Brain microvascular endothelial cell (primary cell): Measurements from ENCODE around the gene ZNF497.
A peak's percentile ranks its signal among the peaks of the same experiment; 100 is the strongest.
"Not testable (repeated sequence)": the region's sequence is repeated elsewhere in the genome, so short reads cannot be mapped to it uniquely, and the experiment has no call there.

Experiments
- DNase-seq: peaks from one replicate; pipeline ENCODE4 v3.0.0-alpha.2; 2020
- H3K27ac ChIP-seq: fragments of 250-450 bp; sonication (Bioruptor Pico); 2 replicates; pipeline ENCODE4 v1.5.1; 2020; ENCODE audit warnings: mild to moderate bottlenecking, moderate library complexity
- H3K27me3 ChIP-seq: fragments of 250-450 bp; sonication (Bioruptor Pico); replicated peaks from 2 replicates; pipeline ENCODE4 v1.5.1; 2020; ENCODE audit warnings: mild to moderate bottlenecking
- H3K36me3 ChIP-seq: fragments of 250-450 bp; sonication (Bioruptor Pico); replicated peaks from 2 replicates; pipeline ENCODE4 v1.5.1; 2020; ENCODE audit warnings: mild to moderate bottlenecking
- H3K4me3 ChIP-seq: 2 replicates; pipeline ENCODE4 v1.5.1; 2011; ENCODE audit warnings: low read depth, mild to moderate bottlenecking, control low read depth, low read length, moderate library complexity
- in situ Hi-C: cut with HindIII; loops from 2 replicates; pipeline ENCODE4 v1.10.0; 2017; ENCODE audit warnings: low sequenced_read_pairs, low pct_ligation_motif_present
- TF ChIP-seq, protein P1 (sequence below): IDR thresholded peaks from 2 replicates; pipeline ENCODE4 v1.5.1; 2011; ENCODE audit warnings: low read depth, mild to moderate bottlenecking, moderate library complexity, low read length, control low read depth, inconsistent platforms; ENCODE audit errors: missing control alignments

The ZNF497 gene

DNA sequence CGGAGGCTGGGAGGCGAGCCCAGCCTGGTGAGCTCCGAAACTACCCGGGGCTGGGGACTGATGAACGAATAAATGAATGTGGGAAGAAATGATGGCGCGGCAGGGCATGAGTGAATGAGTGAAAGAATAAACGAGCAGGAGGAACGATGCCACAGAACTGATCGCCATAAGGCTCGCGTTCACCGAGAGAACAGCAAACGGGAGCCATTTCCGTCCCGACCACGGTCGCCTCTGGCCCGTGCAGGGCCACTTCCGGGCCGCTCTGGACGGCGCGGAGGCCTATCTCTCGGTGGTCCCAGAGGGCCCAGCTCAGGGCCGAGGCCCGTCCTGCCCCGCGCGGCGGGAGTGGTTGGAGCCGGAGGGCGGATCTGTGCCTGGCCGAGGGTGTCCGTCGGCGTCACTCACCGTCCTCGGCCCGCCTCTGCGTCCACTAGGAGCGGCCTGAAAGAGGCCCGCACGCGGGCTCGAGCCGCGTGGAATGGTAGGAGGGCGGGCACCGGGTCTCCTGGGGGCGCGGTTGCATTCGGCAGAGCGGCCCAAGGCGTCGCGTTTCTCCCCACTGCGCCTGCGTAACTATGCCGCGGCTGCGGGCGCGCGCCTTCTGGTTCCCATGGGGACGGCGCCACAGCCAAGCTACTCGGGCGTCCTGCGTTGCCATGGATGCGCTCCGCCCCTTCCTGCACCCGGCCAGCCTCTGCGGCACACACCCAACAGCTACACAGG lies at the start of gene ZNF497:
Gene ZNF497 (minus strand): TSS at position 480 of the 723 bp plus-strand sequence. CDS start 5,116 bp downstream, outside the sequence.
- H3K27me3 ChIP-seq: no peaks in the 10 kb centered on the region
- DNase-seq: peak; percentile 93
- no peaks in the 10 kb centered on the region for H3K36me3 ChIP-seq
- H3K27ac ChIP-seq: peak within 1 kb of the TSS; percentile 77
- H3K4me3 ChIP-seq: peak within 1 kb of the TSS; percentile 72
- in situ Hi-C loops: no loop called here
- TF ChIP-seq, protein P1, sequence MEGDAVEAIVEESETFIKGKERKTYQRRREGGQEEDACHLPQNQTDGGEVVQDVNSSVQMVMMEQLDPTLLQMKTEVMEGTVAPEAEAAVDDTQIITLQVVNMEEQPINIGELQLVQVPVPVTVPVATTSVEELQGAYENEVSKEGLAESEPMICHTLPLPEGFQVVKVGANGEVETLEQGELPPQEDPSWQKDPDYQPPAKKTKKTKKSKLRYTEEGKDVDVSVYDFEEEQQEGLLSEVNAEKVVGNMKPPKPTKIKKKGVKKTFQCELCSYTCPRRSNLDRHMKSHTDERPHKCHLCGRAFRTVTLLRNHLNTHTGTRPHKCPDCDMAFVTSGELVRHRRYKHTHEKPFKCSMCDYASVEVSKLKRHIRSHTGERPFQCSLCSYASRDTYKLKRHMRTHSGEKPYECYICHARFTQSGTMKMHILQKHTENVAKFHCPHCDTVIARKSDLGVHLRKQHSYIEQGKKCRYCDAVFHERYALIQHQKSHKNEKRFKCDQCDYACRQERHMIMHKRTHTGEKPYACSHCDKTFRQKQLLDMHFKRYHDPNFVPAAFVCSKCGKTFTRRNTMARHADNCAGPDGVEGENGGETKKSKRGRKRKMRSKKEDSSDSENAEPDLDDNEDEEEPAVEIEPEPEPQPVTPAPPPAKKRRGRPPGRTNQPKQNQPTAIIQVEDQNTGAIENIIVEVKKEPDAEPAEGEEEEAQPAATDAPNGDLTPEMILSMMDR: no peak

DNA sequence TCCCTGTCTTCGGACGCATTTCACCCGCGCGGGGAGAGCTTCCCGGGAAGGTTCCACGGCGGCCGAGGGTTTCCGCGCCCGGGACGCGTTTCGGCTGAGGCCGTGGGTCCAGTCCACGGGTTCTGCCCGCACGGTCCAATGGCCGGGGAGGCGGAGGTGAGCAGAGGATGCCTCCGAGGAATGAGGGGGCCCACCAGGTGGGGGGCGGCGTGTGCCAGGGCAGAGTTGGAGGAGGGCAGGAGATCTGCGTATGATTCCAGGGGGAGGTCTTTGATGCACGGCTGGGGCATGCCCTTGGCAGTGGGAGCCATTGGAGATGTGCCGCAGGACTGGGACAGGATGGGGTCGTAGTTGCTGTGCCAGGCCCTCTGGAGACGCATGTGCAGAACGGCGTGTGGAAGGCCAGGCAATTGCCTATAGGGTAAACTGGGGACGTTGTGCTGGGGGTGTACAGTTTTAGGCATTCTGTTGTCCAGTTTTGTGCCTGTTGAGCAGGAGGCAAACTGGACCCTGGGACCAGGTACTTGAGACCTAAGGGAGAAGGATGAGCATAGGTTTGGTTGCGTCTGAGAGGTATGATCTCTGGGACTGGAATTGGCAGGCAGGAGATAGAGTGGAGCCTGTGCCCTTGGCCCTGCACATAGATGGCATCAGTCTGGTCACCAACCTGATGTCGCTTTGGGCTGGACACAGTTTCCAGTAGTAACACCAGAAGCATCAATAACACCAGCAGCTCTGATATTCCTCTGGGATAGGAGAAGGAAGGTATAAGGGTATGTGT lies 46.6 kb upstream of the ZNF497 start:
- no peaks in the 10 kb centered on the region for H3K36me3 ChIP-seq
- in situ Hi-C loops: no loop called here
- peak overlapping the region; percentile 51 for H3K27ac ChIP-seq
- H3K27me3 ChIP-seq: no peaks in the 10 kb centered on the region
- peak overlapping the region; percentile 95 for H3K4me3 ChIP-seq
- TF ChIP-seq, protein P1: peak; percentile 5
- no peak for DNase-seq

DNA sequence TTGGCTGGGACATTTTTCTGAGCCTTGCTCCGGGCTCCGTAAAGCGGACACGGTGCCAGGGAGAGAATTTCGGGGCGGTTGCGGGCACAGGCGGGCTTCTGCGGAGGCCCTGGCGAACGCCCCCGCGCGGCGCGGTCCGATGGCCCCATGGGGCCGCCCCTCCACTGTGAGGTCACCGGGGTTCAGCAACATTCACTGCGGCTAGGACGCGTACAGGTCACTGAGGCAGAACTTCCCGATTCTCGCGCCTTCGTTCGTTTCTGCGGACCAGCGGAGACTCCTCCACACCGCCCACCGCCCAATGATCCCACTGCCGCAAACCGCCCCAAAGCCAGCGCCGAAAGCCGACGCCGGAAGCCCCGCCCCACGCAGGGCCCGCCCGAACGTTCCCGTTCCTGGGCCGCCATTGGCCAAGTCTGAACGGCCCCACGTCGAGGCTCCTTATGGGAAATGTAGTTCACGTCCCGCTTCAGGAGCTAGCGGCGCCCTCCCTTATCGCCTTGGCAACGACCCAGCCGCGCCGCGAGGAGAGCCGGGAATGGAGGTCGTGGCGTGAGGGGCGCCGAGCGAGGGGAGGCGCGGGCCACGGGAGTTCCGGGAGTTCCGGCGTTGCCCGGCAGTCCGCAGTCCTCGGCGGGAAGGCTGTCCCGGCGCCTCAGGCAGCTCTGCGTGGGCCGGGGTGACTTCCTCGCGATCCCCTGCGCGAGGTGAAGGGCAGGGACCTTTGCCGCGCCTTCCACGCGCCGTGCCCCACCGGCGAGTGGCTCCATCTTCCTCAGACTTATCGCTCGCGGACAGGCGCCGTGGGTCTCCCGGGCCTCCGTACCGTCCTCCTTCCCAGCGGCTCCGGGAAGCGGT lies 45.8 kb upstream of the ZNF497 start, which contains the start of gene ZNF584:
Gene ZNF584 (plus strand): TSS at position 498 of the 858 bp plus-strand sequence. CDS start 499 bp downstream, outside the sequence.
- in situ Hi-C loops: no loop called here
- Histone ChIP-seq H3K36me3 (no peaks in the 10 kb centered on the region), H3K27me3 (no peaks in the 10 kb centered on the region), H3K4me3 (peak within 1 kb of the TSS; percentile 95), H3K27ac (peak within 1 kb of the TSS; percentile 51)
- DNase-seq: peak; percentile 91
- TF ChIP-seq, protein P1: peak; percentile 13

DNA sequence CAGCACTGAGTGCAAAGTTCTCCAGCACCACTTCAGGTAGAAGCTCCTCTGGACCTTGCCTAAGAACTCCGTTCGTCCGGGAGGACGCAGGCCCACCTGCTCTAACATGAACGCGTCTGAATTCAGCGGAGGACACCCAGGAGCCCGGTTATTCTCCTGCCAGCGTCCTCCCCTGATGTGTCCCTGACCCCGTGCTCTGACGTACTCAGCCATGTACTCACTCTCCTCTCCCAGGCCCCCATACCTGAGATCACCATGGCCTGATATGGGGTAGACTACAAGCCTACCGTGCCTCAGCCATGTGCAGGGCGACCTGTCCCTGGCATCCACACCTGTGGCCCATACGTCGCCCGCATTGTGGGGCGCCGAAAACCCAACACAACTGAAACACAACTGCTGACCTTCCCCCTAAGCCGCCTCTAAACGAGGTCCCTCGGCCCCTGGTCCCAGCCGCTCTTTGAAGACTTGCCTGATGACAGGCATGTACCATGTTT lies 45.2 kb upstream of the ZNF497 start:
- H3K27ac ChIP-seq: peak overlapping the region; percentile 51
- peak overlapping the region; percentile 95 for H3K4me3 ChIP-seq
- in situ Hi-C loops: no loop called here
- TF ChIP-seq, protein P1: no peak
- no peaks in the 10 kb centered on the region for H3K27me3 ChIP-seq
- no peak for DNase-seq
- no peaks in the 10 kb centered on the region for H3K36me3 ChIP-seq

DNA sequence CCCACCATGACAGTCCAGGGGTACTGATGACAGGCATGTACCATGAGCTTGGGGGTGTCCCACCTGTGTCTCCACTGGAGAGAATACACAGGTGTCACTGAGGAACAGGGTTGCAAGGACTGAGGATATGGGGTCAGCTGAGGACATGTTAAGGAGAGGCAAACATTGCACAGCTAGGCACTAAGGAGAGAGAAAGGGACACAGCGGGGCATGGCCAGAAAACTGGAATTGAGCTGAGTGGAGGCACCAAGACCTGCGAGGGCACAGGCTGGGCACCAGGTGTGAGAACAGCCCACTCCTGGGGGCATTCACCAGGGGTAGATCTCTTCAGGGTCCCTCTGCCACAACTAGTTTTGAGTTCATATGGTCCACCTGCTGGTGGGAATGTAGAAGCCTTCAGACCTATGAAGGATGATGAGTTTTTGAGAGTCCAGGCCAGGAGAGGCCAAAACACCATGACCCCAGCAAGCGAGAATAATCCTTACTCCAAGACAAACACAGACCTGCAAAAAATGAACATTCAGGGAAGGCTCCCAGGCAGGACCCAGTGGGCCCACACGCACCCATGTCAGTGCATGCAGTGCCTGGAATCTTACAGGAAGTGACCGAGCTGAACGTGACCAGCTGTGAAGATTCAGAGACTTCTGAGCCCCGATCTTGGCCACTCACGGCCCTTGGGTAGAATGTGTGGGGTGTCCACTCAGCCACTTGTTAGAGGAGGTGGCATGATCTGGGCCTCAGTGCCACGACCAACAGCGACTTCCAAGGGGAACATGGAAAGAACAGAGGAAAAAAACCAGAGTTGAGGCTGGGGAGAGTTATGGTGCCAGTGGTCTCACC lies 44.5 kb upstream of the ZNF497 start:
- Histone ChIP-seq H3K27ac (no peak overlapping the region), H3K4me3 (peak overlapping the region; percentile 95), H3K36me3 (no peaks in the 10 kb centered on the region), H3K27me3 (no peaks in the 10 kb centered on the region)
- in situ Hi-C loops: no loop called here
- TF ChIP-seq, protein P1: peak; percentile 53
- DNase-seq: no peak

DNA sequence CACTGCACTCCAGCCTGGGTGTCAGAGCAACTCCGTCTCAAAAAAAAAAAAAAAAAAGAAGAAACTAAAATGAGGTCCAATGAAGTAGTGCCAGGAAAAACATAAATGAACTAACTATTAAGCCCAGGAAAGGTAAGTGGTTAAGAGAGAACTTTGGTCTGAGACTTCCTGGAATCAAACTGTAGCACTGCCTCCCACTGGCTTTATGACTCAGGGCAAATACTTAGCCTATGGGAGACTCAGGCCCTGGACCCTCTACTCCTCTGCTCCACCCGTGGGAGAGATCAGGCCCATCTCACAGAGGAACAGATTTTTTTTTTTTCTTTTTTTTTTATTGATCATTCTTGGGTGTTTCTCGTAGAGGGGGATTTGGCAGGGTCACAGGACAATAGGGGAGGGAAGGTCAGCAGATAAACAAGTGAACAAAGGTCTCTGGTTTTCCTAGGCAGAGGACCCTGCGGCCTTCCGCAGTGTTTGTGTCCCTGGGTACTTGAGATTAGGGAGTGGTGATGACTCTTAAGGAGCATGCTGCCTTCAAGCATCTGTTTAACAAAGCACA lies 41.4 kb upstream of the ZNF497 start:
- DNase-seq, H3K27ac ChIP-seq, in situ Hi-C loops, H3K4me3 ChIP-seq, H3K27me3 ChIP-seq, H3K36me3 ChIP-seq: not testable (repeated sequence)
